GM21619 (cell line): ENCODE measurements around the gene FUT9.
A peak's percentile ranks its signal among the peaks of the same experiment; 100 is the strongest.

Experiments used
- ATAC-seq: cut with Tn5 transposase; IDR thresholded peaks from one replicate; pipeline ENCODE4 v1.9.1; 2021; ENCODE audit not compliant: unreplicated experiment

Gene FUT9

DNA sequence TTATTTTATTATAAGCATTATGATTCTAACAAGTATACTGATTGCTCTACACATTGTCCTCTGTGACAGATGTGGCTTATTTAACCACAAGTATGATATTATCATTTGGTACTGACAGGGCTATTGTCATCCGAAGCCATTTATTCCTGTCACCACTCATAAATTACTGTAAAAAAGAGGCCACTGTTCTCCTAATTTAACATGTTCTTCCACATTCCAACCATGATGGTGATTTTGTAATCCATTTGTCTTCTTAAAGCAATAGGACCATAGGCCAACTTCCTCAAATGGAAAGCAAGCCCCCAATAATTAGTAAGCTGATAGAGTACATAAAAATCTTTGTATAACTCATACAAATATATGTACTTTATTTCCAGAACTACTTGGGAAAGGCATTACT, 50.6 kb downstream of the FUT9 start:
- ATAC-seq = no peak

DNA sequence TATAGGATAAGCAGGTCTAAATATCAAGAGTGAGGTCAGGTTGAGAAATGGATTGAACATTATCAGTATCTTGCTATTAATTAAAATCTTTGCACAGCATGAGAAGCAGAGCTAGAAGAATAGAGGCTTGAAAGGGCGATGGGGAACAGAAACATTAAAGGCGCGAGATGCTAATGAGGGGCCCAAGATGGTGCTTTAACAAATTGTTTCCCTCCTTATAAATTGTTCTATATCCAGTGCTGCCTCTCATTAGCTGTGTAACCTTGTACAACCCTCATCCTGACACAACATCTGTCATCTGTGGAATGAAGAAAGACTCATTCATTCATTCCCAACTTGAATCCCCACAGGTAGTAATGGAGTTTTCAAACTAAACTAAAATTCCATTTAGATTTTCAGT, 57.8 kb downstream of the FUT9 start:
- ATAC-seq = no peak

DNA sequence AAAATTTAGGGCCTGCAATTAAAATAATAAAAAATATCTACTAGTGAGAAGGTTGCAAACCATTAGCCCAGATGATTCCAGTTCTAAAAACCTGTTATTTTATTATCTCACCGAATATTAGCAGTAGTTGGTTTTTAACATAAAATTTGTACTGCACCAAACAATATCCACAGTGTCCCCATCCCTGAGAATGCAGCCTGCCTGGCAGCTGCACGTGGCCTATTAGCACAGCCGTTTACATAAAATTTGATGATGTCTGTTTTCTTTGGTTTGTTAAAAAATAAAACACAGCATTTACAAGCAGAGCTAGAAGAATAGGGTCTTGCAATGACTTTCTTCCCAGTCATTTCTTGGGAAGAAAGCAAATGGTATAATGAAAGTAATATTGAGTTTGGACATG, 58.2 kb downstream of the FUT9 start:
- ATAC-seq = no peak

DNA sequence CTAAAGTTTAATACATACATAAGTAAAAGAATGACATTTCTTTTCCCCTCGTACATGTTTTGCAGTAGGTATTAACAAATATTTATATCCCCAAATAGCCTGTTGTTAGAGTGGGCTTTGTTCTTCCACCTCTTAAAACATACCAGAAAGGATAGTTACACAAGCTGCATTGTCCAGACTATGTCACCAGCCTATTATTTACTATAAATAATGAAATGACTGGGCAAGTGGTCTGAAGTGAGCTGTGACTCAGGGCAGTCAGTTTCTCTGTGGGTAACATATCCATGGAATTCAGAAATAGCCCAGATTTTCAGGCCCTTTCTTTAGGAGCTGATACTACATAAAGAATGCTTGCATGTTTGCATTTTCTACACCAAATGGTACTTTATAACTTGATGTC, 60.1 kb downstream of the FUT9 start:
- ATAC-seq = no peak

DNA sequence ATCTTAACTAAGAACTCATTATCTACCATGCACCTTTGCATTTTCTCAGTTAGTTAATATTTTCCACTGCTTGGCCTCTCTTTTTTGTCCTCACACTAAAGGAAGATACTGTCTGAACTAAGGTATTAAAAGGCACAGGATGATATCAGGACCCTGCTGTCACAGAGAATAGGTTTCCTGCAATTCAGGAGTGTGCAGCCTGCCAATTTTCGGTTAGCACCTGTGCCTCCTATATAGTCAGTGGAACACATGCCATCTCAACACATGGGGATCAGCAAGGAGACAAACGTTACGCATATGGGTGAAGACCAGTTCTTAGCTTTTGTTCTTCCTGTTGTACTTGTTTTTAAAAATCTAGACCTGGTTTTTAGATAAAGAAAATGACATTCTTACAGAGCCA, 71.0 kb downstream of the FUT9 start:
- ATAC-seq = no peak

DNA sequence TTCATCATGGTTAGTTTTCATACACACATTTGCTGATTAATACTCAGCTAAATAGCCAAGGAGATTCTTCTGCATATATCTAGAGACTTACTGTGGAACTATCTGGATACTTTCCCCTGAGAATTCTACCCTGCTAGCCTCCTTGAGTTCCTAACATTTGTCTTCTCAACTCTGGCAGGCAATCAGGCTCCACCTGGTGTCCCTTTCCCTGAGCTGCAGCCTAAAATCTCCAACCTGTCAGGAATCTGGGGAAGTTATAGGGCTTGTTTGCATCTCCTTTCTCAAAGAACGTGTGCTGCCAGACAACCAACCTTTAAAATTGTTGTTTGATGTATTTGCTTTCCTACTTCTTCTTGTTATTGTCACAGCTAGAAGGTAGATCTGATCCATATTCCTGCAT, 73.4 kb downstream of the FUT9 start:
- no peak for ATAC-seq

DNA sequence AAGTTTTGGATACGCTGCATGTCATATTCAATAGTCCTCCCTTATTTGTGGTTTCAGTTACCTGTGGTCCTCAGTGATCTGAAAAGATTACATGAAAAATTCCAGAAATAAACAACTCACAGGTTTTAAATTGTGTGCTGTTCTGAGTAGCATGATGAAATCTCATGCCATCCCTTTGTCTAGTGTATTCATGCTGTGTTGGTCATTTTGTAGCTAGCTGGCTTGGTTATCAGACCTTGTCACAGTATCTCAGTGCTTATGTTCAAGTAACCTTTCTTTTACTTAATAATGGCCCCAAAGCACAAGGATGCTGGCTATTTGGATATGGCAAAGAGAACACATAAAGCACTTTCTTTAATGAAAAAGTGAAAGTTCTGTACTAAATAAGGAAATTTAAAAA, 78.3 kb downstream of the FUT9 start:
- no peak for ATAC-seq

DNA sequence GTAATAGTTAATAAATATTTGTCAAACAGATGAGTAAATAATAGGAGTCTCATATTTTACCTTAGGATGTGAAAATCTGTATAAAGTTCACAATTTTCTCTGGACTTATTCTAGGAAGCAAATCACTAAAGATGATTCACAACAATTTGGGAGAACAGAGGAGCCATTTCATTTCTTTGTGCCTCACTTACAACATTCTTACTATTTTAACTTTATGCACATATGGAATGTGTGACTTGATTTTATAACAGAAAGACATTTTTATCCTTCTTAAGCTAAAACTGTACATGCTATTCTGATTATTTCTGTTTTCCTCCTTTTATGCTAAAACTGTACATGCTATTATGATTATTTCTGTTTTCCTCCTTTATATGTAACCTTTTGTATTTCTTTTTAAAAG, 83.3 kb downstream of the FUT9 start:
- no peak for ATAC-seq

DNA sequence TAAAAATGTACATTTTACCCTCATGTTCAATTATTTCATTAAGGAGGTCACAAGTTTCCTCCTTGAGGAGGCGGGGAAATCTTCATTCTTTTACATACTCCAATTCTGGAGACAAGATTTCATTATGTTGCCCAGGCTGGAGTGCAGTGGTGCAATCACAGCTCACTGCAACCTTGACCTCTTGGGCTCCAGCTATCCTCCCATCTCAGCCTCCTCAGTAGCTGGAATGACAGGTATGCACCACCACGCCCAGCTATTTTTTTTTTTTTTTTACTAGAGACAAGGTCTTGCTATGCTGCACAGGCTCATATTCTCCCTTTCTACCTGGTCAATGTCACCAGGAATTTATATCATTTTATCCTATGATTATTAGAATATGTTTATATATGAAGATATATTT, 85.8 kb downstream of the FUT9 start:
- no peak for ATAC-seq

DNA sequence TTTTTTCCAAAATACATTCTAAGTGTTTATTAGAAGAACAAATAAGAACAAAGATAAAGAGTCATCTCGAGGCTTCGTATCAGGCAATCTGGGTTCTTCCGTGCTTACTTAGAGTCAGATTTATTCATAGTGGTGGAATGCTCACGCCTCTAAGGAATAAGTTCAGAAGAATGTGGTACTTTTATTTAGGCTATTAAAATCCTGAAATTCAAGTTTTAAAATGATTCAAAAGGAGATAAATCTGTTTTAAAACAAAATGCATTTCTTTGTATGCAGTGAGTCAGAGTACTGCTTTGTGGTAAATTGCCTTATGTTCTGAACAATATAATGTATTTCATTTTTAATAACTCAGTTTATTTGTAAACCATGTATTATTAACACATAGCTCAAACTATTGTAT, 89.1 kb downstream of the FUT9 start:
- ATAC-seq = no peak

DNA sequence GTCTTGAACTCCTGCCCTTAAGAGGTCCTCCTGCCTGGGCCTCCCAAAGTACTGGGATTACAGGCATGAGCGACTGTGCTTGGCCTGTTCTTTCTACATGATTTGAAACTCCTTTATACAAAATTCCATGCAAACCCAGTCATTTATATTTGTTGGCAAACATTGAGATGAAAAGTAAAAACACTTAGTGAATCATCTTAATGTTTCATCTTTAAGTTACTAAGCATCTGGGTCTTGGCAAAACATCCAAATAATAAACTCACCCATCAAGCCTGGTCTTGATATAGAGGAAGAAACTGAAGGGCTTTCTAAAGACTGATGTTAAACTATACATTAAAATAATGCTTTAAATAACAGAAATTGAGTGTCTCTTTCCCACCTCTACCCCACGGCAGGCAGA, 95.1 kb downstream of the FUT9 start:
- no peak for ATAC-seq

DNA sequence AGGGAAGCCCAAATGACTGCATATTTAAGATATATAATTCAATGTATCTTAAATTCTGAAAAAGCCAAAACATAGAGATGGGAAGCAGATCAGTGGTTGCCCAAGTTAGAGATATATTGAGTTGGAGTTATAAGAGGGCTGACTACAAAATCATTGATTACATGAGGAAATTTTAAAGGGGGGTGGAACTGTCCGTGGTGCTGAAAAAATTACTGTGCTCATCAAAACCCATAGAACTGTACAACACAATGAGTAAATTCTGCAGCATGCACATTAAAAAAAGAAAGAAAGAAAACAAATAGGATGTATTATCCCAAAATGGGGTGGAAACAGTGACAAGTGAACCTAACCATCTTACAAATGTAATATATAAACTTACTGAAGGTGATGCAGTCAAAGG, 100.9 kb downstream of the FUT9 start:
- no peak for ATAC-seq

DNA sequence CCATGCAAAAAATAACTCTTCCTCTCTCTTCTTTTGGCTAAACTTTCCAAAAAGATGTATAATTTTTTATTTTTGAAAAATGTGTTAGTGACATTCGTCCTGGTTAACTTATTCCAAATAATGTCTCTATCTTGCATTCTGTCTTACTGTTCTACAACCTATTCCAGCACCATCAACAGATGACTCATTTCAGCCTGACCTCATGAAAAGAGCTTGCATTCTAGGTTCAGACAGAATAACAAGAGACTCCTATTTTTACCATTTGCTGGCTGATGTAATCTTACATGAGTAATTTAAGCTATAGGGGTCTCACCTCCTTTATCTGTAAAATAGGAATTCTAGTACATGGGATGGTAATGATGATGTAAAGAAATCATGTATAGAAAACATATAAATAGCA, 109.0 kb downstream of the FUT9 start:
- no peak for ATAC-seq

DNA sequence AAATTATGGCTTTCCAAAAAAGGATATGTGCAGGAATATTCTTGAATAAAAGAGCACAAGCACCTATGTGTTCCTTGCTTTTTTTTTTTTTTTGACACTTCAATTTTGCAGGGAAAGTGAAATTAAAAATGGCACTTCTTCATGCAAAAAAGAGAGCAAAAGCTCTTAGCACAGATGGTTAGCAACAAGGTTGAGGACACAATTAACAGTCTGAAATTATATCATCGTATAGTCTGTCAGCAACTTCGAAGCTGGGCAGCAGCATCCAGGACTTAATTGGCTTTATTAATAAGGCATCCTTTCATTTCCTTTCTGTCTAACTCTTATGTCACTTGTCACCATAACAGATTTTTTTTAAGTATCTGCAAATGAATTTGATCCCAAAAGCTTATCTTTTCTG, 122.6 kb downstream of the FUT9 start:
- ATAC-seq = no peak

DNA sequence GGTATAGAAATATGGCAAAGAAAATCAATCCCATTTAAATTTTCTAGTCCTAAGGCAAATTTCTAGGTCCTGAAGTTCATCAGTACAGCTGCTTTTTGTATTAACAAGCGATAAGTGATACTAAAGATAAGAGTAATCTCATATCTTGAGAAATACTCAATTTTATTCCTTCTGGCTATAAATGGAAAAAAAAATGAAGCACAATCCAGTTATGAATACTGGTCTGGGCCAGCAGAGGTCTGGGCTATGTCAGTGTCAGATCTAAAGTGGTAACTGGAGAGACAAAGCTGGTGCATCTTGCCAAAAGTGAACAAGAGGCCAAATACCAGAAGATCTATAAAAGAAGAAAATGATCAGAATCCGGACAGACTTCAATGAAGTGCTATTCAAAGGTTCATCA, 126.4 kb downstream of the FUT9 start:
- no peak for ATAC-seq

DNA sequence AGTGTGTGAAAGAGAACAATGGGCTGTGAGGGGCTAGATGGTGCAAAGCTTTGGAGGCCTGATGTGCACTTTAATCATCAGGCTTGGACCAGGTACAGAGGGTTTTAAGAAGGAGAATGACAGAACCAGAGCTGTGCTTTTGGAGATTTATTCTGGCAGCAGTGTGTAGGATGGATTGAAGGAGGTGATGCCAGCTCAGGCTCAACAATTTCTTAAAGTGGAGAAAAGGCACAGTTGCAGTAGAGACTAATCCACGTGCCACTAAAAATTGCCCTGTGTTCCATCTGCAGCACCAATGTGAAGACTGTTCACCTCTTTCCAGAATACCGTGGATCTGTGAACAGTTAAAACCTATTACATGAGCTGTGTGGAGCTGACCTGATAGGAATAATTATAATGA, 134.7 kb downstream of the FUT9 start:
- no peak for ATAC-seq

DNA sequence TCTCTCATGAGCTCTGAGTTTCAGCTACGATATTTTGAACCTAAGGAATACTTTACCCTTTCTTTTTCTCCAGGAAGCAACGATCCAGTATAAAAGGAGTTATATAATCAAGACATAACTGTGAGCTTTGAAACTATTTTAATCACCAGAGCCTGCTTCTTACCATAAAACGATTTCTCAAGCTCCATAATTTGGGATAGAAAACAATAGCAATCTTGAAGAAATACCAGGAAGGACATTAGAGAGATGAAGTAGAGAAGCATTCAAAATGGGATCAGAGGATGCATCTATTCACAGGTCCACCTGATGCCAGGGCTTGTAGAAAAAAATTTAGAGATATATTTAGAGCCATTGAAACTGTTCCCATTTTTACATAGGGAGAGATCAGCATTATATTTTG, 135.9 kb downstream of the FUT9 start:
- ATAC-seq = no peak

DNA sequence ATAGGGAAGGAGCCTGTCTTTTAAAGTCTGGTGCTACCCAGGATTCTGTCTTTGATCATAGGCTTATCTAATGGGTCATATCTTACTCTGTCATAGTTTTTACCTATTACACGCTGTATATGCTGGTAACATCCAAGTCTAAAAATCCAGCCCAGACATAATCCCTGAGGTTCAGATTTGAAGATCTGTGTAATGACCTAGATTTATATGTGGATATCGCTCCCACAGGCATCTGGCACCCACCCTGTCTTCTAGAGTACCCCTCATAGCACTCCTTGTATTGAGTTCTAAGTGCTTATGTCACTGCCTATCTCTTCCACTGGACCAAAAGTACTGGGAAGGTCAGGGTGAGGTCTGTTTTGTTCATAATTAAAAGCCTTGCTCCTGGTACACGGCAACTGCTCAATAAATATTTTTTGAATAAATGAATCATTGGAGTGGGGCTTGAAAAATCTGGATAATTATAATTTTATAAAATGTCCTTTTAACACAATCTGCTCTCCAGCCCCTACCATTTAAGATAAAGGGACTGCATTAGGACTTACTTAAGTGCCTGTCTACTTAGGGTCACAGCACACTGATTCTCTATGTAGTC, 136.4 kb downstream of the FUT9 start:
- no peak for ATAC-seq

DNA sequence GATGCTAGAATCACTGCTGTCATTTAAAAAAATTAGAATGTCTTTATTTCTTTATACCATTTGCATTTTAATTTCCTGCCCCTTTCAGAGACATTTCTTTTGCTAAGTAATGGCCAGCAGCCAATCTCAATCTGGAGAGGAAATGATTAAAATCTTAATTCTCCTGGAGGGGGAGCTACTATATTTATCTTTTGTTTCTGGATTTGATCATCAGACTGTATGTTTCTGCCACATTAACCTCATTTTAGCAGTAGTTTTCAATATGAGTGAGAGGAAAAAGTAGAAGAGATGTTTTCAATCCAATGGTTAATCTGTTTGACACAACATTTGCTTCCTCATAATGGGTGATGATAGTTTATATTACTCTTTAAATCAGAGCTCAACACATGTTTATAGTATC, 138.0 kb downstream of the FUT9 start:
- no peak for ATAC-seq

DNA sequence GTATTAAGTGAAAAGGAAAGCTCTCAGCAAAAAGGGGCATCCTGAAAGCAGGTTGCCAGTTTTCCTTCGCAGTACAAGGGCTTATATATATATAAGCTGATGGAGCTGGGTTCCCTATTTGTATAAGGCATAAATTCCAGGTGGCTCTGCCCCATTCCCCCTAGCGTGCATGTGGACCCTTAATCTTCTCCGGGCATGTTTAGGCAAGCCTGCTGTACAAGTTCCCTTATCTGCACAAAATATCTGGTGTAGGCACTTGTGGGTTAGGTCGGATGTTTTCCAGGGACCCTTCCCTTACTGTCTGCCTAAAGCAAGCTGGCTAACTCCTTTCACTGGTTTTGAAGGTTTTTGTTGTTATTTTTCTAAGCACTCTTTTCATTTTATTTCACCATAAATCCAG, 140.7 kb downstream of the FUT9 start:
- no peak for ATAC-seq

DNA sequence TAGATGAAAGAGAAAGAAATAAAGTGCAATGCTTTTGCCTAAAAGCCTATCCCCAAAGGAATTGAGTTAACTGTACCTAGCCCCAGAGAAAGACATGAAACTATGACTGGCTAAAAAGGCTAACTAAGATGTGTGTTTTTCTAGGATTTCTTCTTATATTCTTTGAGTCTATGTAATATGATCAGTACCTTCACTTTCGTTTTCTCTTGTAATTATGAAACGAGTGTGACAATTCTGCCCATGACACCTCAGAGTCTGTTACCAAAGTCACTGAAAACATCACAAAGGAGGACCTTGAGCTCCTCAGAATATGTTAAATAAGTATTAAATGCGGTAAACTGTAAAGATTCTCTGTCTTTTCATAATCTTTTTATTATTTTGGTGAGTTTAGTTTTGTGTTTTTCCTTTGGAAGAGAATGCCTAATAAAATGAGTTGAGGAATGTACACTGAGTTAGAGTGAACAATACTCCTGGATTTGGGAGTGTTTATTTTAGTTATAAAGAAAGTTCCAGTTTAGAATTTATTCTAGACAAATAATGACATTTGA, 141.3 kb downstream of the FUT9 start:
- peak; percentile 91 for ATAC-seq

DNA sequence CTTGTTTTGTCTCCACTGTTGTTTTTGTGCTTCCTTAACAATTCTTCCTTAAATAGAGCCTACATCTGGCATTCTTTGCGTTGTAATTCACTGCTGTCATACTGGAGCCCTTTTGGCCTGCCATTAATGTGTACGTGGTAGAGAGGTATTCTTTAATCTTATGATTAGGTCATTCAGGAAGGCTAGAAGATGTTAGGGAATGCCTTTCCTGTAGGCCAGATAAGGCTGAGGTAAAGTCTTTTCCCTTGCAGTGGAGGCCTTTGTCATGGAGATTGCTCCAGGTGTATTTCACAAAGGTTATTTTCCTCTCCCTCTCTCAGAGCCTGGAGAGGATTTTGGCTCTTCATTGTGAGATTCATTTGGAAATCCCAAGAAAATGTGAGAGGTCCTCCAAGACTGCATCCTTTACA, 146.9 kb downstream of the FUT9 start:
- no peak for ATAC-seq

DNA sequence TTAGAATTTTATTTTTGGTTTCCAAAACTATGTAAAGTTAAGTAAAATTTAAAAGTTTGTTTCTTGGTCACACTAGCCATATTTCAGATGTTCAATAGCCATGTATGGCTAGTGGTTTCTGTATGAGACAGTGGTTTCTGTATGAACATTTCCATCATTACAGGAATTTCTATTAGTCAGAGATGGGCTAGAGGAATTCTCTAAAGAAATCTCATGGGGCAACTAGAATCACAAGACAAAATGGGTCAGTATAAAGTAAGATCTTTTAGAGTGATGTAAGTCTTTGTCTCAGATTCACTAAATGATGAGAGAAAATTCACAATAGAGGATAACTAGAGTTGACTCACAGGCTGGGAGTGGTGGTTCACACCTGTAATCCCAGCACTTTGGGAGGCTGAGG, 149.0 kb downstream of the FUT9 start:
- ATAC-seq = no peak

DNA sequence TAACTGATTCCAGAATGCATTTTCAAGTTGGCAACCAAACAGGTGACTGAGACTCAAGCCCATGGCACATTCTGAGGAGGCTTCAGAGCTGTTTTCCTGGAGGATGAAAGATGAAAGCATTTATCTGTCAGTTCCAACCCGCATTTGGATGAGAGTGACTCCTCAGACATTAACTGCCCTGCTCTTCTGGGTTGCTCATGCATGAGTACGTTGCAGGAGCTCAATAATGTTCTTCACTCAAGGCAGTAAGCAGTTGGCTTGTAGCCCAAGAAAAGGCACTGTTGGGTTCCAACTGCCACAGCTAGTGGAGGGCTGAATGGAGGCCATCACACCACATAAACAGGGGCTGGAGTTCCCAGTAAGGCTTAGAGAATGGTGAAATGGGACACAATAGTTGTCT, 155.3 kb downstream of the FUT9 start:
- ATAC-seq = no peak
